ENCODE measurements around the gene FBP2. TPM values are rescaled to one million over a fixed set of nuclear protein-coding genes. Genes with fewer than 3 reads are reported as not detected.
"Not testable (repeated sequence)": the region's sequence is repeated elsewhere in the genome, so short reads cannot be mapped to it uniquely, and the experiment has no call there.

Gene FBP2
- total RNA-seq, 6 experiments from 2014 or later: not detected

DNA sequence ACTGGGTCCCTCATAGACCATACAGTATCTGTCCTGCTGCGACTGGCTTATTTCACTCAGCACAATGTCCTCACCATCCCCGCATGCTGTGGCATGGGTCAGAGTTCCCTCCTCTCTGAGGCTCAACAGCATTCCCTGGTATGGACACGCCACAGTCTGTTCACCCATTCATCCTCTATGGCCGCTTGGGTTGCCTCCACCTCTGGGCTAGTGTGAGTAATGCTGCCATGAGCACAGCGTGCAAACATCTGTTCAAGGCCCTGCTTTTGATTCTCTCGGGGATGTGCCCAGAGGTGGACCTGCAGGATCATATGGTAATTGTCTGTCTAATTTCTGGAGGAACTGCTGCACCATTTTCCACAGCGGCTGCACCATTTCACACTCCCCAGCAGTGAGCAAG lies 5.5 kb upstream of the FBP2 start:
- no peak overlapping the region for H3K4me3 ChIP-seq
- no peaks in the 10 kb centered on the region for H3K27me3 ChIP-seq
- H3K27ac ChIP-seq: no peak overlapping the region
- H3K9me3 ChIP-seq: no peaks in the 10 kb centered on the region
- no peak for ATAC-seq
- no peak for DNase-seq
- 40% methylated on average over 1 of the region's 7 CpGs for WGBS (ENCODE audit: insufficient coverage, low coverage, low lambda C conversion rate, missing lambda C conversion rate)
- TF ChIP-seq, protein P1, sequence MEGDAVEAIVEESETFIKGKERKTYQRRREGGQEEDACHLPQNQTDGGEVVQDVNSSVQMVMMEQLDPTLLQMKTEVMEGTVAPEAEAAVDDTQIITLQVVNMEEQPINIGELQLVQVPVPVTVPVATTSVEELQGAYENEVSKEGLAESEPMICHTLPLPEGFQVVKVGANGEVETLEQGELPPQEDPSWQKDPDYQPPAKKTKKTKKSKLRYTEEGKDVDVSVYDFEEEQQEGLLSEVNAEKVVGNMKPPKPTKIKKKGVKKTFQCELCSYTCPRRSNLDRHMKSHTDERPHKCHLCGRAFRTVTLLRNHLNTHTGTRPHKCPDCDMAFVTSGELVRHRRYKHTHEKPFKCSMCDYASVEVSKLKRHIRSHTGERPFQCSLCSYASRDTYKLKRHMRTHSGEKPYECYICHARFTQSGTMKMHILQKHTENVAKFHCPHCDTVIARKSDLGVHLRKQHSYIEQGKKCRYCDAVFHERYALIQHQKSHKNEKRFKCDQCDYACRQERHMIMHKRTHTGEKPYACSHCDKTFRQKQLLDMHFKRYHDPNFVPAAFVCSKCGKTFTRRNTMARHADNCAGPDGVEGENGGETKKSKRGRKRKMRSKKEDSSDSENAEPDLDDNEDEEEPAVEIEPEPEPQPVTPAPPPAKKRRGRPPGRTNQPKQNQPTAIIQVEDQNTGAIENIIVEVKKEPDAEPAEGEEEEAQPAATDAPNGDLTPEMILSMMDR (IDR thresholded peaks at IDR 0.05): no peak
- no peak for TF ChIP-seq POLR2A (IDR thresholded peaks at IDR 0.05)
- intact Hi-C loops (cut with DNase I): no loop called here
- peaks cover 0 to 16% (median 3%) of the 10 kb centered on the region in 4 donors for H3K36me3 ChIP-seq
- peaks cover 0 to 15% (median 5%) of the 10 kb centered on the region in 4 donors for H3K4me1 ChIP-seq

DNA sequence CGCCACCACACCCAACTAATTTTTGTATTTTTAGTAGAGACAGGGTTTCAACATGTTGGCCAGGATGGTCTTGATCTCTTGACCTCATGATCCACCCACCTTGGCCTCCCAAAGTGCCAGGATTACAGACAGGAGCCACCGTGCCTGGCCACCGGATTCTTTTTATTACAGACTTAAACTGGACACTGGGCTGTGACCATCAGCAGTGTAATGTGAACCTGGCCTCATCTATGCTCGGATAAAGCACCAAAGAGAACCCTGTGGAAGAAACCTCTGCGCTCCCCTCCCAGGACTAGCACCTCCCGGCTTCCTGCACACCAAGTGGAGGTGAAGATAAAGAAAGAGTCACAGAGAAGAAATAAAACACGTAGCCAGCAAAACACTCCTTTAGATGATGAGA lies 941 bp downstream of the FBP2 start:
- H3K4me1 ChIP-seq; H3K36me3 ChIP-seq; intact Hi-C loops (cut with DNase I); ATAC-seq; H3K27ac ChIP-seq; H3K9me3 ChIP-seq; H3K27me3 ChIP-seq; H3K4me3 ChIP-seq: not testable (repeated sequence)
- DNase-seq: peak in 1 of 3 donors; percentile 9
- WGBS (ENCODE audit: insufficient coverage, low coverage, low lambda C conversion rate, missing lambda C conversion rate): 76% methylated on average over 5 of the region's 7 CpGs

DNA sequence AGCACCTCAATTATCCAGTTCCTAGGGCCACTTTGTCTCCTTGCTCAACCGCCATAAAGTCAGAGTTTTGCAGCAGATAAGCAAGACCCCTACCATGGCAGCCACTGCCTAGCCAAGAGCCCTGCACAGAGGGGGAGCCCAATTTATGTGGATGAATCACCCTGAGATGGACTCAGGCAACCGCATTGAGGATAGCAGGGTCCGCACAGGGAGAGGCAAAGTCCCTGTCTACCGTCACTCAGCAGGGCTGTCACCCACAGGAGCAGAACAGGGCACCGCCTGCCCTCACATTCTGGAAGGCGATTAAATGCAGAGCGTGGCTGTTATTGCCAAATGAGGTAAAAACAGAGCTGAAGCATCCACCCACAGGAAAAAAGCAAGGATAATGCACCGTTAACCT lies 1.7 kb downstream of the FBP2 start:
- no peaks in the 10 kb centered on the region for H3K36me3 ChIP-seq
- no peaks in the 10 kb centered on the region for H3K27me3 ChIP-seq
- no peak overlapping the region for H3K27ac ChIP-seq
- intact Hi-C loops (cut with DNase I): no loop called here
- DNase-seq (peak in 1 of 3 donors; percentile 7), ATAC-seq (no peak)
- H3K4me3 ChIP-seq: no peak overlapping the region
- H3K4me1 ChIP-seq: no peaks in the 10 kb centered on the region
- TF ChIP-seq POLR2A (IDR thresholded peaks at IDR 0.05): no peak
- TF ChIP-seq, protein P1 (IDR thresholded peaks at IDR 0.05): no peak
- no peaks in the 10 kb centered on the region for H3K9me3 ChIP-seq
- 78% methylated on average over 1 of the region's 8 CpGs for WGBS (ENCODE audit: insufficient coverage, low coverage, low lambda C conversion rate, missing lambda C conversion rate)

DNA sequence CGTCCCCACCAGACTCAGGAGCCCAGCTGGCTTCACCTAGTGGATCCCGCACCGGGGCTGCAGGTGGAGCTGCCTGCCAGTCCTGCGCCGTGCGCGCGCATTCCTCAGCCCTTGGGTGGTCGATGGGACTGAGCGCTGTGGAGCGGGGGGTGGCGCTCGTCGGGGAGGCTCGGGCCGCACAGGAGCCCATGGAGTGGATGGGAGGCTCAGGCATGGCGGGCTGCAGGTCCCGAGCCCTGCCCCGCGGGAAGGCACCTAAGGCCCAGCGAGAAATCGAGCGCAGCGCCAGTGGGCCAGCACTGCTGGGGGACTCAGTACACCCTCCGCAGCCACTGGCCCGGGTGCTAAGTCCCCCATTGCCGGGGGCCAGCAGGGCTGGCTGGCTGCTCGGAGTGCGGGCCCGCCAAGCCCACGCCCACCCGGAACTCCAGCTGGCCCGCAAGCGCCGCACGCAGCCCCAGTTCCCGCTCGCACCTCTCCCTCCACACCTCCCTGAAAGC lies 2.5 kb downstream of the FBP2 start:
- H3K27me3 ChIP-seq; H3K27ac ChIP-seq; H3K36me3 ChIP-seq; ATAC-seq; H3K4me1 ChIP-seq; H3K4me3 ChIP-seq; H3K9me3 ChIP-seq; intact Hi-C loops (cut with DNase I): not testable (repeated sequence)
- DNase-seq: peak in 1 of 3 donors; percentile 7
- WGBS (ENCODE audit: insufficient coverage, low coverage, low lambda C conversion rate, missing lambda C conversion rate): no CpG with 5 or more reads among the region's 38 CpGs

DNA sequence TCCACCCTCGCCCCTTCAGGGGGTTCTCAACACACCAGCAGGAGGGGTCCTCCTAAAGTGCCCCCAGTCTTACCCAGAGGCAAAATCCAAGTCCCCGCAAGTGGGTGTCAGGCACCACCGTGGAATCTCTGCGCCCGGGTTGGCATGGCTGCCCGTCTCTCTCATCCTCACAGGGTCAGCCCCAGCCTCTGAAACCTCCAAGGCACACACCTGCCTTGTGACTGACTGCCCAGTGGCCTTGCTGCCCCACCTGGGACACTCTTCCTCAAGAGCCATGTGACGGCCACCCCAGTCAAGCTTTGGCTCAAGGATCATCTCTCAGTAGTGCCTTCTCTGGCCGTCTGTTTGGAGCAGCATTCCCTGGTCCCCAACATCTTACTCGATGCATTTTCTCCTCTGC lies 4.9 kb downstream of the FBP2 start:
- H3K4me1 ChIP-seq: no peaks in the 10 kb centered on the region
- DNase-seq (peak in 1 of 3 donors; percentile 31), ATAC-seq (no peak)
- H3K4me3 ChIP-seq: no peak overlapping the region
- H3K27ac ChIP-seq: no peak overlapping the region
- no peaks in the 10 kb centered on the region for H3K9me3 ChIP-seq
- WGBS (ENCODE audit: insufficient coverage, low coverage, low lambda C conversion rate, missing lambda C conversion rate): 79% methylated on average over 3 of the region's 9 CpGs
- TF ChIP-seq, protein P1 (IDR thresholded peaks at IDR 0.05): no peak
- no peak for TF ChIP-seq POLR2A (IDR thresholded peaks at IDR 0.05)
- H3K27me3 ChIP-seq: no peaks in the 10 kb centered on the region
- intact Hi-C loops (cut with DNase I): no loop called here
- no peaks in the 10 kb centered on the region for H3K36me3 ChIP-seq

DNA sequence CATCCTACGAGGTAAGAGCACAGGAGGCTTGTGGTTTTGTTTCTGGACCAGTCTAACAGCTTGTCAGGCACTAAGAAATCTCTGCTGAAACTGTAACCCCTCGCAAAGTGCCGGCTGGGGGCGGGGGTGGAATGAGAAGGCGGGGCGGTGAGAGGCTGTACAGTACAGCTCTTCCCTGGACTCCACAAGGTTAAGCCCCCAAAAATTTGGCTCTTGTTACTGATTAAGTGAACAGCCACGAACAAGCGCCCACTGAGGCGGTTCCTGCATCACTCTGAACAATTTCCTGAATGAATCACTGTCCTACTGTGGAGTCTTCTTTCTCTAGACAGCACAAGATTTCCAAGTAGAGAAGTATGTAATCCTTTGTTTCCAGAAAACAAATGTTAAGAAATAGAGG lies 6.8 kb downstream of the FBP2 start:
- Histone ChIP-seq H3K9me3 (no peaks in the 10 kb centered on the region), H3K4me1 (no peaks in the 10 kb centered on the region), H3K27ac (peak overlapping the region in 2 of 3 donors; percentile 16 to 61), H3K36me3 (no peaks in the 10 kb centered on the region), H3K4me3 (no peak overlapping the region), H3K27me3 (no peaks in the 10 kb centered on the region)
- ATAC-seq (peak in 1 of 4 donors; percentile 15), DNase-seq (peak in 1 of 3 donors; percentile 38)
- no peak for TF ChIP-seq POLR2A (IDR thresholded peaks at IDR 0.05)
- TF ChIP-seq, protein P1 (IDR thresholded peaks at IDR 0.05): no peak
- intact Hi-C loops (cut with DNase I): no loop called here
- WGBS (ENCODE audit: insufficient coverage, low coverage, low lambda C conversion rate, missing lambda C conversion rate): 66% methylated on average over 7 of the region's 9 CpGs

Data from right lobe of liver (tissue), 6 donors.